Measurements from ENCODE around the gene OR5T3.
"Not testable (repeated sequence)": the region's sequence is repeated elsewhere in the genome, so short reads cannot be mapped to it uniquely, and the experiment has no call there.

The OR5T3 gene

DNA sequence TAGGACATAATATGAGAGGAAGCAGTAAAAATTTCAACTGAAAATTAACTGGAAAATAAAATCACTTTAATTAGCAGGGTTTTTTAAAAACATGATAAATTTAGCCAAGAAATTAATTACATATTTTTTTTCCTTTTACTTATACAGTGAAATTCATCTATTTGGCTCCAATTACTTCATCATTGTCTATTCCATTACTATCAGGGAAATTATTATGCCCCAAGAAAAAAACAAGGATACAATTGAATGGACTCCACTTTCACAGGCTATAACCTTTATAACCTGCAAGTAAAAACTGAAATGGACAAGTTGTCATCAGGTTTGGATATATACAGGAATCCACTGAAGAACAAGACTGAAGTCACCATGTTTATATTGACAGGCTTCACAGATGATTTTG lies at the start of gene OR5T3:
Gene OR5T3, plus strand, starts transcription at position 301 of the 400 bp plus-strand sequence. Its CDS starts 0 bp downstream, at position 301.
- DNase-seq (ENCODE audit: low read depth in 2 of 2), result no peak

DNA sequence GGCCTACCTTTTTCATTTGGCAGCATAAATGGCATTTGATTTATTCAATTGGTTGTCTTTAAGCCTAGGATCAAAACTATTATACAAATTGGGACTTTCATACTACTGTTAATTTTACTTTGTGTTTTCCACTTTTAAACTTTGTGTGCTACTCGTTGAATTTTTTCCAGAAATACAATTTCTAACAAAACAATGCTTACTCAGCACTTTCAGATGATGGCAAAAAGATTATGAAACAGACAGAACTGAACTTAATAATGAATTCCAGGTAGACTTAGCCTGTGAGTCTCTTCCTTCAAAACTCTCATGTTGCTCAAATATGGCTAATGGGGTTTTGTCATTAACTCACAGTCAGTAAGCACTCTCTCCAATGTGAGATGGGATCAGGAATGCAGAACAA lies 44.3 kb upstream of the OR5T3 start:
- no peak for DNase-seq (ENCODE audit: low read depth in 2 of 2)

DNA sequence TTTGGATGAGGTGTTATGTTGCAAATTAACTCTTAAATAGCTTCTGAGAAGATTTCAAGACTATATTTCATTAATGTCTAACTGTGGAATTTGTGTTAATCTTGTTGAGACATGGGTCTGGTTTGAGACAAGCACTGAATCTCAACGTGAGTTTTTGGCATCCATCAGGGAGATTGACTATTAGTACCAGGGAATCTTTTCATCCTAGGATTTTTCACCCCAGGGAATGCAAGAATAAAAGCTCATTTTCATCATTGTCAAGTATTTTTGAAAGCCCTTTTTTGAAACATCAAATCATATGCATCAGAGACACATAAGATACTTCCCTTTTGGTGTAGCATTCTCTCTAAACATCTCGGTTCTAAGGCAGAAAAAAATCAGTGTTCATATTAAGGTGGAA lies 37.5 kb upstream of the OR5T3 start:
- no peak for DNase-seq (ENCODE audit: low read depth in 2 of 2)

DNA sequence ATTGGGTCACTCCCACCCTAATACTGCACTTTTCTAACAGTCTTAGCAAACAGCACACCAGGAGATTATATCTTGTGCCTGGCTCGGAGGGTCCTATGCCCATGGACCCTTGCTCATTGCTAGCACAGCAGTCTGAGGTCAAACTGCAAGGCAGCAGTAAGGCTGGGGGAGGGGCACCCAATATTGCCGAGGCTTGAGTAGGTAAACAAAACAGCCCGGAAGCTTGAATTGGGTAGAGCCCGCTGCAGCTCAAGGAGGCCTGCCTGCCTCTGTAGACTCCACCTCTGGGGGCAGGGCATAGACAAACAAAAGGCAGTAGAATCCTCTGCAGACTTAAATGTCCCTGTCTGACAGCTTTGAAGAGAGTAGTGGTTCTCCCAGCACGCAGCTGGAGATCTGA lies 32.3 kb upstream of the OR5T3 start:
- not testable (repeated sequence) for DNase-seq (ENCODE audit: low read depth in 2 of 2)

DNA sequence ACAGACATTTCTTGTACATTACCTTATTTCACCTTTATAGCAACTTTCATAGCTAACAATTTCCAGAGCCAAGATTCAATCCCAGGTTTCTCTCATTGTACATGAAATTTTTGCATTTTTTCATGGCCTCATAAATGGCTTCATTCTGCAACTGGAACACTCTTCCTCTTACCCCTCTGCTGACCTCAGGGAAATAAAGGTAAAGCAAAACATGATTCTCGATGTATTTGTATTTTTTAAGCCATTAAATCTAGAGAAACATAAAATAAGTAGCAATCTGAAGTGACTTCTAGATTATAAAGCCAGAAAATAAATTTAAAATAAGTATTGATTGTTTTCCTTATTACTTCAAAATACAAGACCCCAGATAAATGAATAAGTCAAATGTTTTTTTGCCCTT lies 17.9 kb upstream of the OR5T3 start, which contains the start of gene OR5T2:
Gene OR5T2, minus strand, starts transcription at position 101 of the 400 bp plus-strand sequence. CDS start 1,193 bp downstream, outside the sequence.
- DNase-seq (ENCODE audit: low read depth in 2 of 2), result no peak

DNA sequence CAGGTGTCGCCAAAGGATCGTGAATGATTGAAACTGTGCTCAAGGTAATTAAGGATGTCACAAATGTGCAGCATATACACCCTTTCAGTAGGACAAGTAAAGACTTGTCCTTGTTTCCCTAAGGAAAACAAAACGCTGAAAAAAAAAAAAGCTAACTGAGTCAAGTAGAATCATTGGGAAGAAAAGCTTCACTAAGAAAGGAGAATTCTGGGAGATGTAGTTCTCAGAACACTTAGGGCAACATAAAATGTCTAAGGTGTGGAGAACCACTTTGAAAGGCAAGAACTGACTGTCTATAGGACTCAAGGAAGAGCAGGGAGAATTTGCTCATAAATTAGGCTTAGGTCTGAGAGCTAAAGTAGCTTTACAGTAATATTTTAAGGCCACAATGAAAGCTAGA lies 19.0 kb downstream of the OR5T3 start:
- no peak for DNase-seq (ENCODE audit: low read depth in 2 of 2)

DNA sequence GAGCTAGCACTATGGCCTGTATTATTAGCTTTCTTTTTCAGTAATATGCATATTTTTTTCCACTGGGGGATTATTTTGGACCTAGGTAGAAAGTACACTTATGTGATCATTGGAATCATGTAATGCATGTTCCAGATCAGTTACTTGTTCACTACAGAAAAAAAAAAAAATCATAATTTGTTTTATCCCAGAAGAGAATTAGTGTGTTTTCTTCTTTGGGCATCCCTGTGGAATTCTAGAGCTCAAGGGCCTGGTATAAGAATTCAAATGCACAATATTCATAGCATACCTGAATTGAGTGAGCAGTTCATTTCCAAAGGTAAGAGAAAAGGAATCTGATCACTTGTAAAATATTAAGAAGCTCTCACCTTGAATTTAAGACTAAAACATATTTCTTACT lies 21.8 kb downstream of the OR5T3 start, which contains the start of gene OR5T1:
Gene OR5T1, plus strand, starts transcription at position 301 of the 400 bp plus-strand sequence. CDS start 1,485 bp downstream, outside the sequence.
- no peak for DNase-seq (ENCODE audit: low read depth in 2 of 2)

DNA sequence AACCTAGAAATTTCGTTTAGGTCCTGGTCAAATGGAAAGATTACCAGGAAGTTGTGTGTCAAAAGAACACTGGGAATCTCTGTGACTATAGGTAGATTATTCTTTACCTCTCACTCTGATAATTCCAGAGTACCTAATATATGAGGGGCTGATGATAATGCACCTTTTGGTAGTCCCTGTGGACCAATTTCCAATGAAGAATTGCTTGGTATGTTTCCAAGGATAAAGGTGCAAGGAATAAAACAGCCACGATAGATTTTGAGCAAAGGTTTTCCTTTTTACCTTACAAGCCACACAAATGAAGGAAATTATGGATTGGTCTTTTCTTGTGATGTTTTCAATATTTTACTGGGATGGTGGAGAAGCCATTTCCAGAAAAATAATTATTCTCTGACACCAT lies 40.1 kb downstream of the OR5T3 start, which contains the start of gene OR8H1:
Gene OR8H1, minus strand, starts transcription at position 101 of the 400 bp plus-strand sequence. CDS start 1,192 bp downstream, outside the sequence.
- DNase-seq (ENCODE audit: low read depth in 2 of 2), result no peak

DNA sequence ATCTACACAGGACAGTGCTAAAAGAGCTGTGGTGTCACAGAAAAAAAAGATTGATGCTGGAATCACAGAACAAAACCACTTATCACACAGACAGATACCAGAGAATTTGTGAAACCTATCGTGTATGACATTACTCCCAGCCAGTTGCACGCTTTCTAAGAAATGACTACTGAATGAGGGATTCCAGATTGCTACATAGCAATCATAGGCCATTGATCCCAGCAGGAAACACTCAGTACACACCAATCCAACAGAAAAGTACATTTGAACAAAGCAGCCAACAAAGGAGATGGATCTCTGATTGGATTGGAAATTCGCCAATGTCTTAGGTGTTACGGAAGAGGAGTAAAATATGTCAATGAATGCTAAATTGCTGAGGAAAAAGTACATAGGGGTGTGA lies 44.8 kb downstream of the OR5T3 start:
- DNase-seq (ENCODE audit: low read depth in 2 of 2), result no peak
